HG02981 (cell line): ENCODE measurements around the gene TULP1.
"Not testable (repeated sequence)": the region's sequence is repeated elsewhere in the genome, so short reads cannot be mapped to it uniquely, and the experiment has no call there.

Source experiments
- ATAC-seq: cut with Tn5 transposase; IDR thresholded peaks from one replicate; pipeline ENCODE4 v1.9.1; 2021; ENCODE audit warnings: mild to moderate bottlenecking, moderate library complexity; ENCODE audit not compliant: unreplicated experiment

TULP1 gene

DNA sequence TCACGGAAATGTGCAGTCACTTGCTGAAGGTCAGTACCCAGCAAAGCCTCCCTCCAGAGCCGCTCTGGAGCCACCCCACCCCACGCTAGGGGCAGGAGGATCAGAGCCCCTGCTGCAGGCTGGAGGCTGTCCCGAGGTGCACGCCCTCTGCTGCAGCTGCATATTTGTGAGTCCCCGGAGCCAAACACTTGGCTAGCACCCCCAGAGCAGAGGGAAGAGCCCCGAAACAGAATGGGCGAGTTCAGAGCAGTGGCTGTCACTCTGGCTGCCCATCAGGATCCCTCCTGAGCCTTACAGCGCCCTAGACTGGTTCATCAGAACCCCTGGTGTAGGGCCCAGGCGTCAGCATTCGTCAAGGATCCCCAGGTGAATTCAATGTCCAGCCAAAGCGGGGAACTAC lies 9.5 kb upstream of the TULP1 start:
- ATAC-seq = no peak

DNA sequence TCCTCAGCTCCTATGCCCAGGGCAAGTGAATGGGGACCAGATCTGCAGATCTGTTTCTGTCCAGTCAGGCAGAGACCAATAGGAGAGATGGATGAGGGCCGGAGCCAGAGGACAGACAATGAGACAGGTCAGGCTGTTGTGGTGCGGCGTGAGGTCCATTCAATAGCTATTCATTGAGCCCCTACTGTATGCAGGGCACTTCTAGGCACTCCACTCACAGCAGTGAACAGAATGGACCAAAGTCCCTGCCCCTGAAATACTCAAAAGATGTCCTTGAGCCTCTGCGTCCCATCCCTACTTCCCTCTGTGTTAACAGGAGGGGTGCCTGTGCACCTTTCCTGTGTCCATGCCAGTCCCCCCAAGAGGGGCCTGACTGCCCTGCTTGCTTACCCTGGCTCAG lies 8.5 kb upstream of the TULP1 start:
- ATAC-seq = no peak

DNA sequence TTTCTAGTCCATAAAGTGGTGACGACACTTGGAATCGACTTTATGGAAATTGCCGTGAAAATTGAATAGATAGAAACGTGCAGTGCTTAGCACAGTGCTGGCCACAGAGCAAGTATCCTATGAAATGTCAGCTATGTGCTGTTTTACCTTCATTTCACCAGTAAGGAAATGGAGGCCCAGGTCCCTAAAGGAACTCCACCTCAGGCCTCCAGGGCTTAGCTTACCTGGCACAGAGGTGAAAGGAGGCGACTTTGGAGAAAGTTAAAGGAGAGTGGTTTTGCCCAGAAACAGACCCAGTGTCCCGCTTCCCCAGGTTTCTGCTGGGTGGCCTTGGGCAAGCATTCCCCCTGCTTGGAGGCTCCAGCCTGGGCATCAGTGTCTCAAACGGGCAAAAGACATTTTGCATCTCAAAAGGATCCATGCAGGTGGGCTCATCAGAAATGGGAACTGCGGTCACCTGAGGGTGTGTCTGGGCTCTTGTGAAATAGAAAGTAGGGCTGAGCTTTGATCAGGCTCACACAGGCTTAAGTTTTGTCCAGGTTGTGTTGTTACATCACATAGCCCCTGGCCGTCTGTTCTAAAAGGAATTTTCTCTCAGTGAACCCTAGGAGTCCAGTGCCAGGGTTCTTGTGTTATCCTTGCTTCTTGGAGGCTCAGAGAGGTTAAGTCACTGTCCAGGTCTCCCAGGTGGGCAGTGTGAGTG lies 6.8 kb upstream of the TULP1 start:
- ATAC-seq = no peak

DNA sequence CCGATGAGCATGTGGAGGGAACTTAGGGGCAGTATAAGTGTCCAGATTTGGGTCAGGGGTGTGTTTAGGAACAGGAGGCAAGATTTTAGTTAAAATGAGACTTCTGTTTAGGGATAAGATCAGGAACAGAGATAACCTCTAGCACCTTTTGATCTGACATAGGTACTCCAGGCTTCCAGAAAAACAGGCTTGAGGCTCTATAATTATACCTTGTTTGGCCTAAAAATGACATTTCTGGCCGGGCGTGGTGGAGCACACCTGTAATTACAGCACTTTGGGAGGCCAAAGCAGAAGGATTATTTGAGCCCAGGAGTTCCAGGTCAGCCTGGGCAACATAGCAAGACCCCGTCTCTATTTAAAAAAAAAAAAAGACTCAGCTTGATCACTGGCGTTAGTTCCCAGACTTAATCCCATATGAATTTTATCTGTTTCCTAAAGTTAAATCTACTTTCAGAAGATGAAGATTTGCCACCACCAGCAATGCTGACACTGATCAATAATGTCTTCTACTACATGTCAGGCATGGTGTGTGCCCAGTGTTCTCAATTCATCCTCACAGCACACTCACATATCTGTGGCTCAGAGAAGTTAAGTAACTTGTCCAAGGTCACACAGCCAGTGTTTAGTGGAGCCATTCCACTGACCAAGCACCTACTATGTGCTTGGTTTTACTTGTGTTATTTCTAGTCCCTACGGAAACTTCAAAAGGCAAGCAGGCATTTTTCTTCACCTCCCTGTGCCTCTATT lies 6.0 kb upstream of the TULP1 start:
- ATAC-seq = no peak

DNA sequence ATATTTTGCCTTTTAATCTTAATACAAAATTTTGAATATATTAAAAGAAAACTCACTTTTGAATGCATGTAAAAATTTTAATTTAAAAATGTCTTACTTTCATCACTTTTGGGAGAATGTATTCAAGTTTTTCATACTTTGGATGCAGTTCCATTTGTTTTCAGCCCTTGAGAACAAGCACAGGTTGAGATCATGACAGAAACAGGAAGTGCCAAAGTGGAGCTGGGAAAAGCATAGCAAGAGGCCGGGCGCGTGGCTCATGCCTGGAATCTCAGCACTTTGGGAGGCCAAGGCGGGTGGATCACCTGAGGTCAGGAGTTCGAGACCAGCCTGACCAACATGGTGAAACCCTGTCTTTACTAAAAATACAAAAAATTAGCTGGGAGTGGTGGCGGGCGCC lies 5.3 kb upstream of the TULP1 start:
- ATAC-seq = not testable (repeated sequence)

DNA sequence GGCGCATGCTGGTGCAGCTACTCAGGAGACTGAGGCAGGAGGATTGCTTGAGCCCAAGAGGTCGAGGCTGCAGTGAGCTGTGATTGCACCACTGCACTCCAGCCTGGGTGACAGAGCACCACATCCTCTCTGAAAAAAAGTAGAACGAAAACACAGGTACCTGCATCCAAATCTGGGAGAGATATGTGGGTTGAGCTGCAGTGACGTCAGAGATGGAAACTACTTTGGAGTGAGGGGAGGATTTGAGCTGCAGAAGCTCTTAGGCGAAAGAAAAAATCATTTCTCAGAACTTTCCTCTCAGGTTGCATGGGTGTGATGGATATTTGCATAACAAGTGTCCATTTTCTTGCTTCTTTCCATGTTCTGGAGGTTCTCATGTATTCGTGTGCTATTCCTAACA lies 4.0 kb upstream of the TULP1 start:
- no peak for ATAC-seq

DNA sequence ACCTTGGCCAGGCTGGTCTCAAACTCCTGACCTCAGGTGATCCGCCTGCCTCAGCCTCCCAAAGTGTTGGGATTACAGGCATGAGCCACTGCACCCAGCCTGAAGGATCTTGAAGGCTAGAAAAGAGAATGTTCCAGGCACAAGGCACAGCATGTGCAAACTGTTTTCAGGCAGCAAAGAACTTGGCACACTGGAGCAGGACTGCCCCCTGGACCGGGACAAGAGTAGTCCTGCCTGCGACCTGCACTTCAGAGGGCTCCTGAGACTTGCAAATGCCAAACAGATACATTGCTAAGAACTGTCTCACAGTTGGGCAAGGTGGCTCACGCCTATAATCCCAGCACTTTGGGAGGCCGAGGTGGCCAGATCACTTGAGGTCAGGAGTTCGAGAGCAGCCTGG lies 3.2 kb upstream of the TULP1 start:
- not testable (repeated sequence) for ATAC-seq

DNA sequence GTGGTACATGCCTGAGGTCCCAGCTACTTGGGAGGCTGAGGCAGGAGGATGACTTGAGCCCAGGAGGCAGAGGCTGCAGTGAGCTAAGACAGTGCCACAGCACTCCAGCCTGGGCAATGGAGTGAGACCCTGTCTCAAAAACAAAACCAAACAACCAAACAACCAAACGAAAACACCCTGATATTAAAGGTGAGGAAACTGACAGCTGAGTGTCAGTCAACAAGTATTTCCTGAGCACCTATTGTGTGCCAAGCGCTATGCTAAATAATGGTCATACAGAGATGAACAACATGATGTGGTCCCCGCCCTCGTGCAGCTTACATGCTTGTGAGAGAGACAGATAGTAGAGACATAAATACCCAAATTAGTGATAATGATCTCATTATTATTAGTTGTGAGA lies 1.9 kb upstream of the TULP1 start:
- no peak for ATAC-seq

DNA sequence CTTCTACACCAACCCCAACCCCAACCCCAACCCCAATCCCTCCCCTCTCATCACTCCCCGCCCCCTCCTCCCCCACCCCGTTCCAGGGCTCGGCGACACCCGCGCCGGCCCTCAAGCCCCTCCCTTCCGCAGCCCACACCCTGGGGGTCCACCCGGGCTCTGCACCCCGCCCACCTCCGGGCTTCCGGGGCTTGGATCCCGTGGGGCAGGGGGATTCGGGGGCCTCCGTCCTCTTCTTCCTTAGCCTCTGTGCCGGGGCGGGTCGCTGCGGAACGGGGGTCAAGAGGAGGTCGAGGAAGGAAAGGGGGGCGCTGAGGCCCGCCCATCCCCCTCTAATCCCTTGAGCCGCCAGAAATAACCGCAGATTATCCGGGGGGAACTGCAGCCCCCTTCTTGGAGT lies 690 bp downstream of the TULP1 start:
- no peak for ATAC-seq

DNA sequence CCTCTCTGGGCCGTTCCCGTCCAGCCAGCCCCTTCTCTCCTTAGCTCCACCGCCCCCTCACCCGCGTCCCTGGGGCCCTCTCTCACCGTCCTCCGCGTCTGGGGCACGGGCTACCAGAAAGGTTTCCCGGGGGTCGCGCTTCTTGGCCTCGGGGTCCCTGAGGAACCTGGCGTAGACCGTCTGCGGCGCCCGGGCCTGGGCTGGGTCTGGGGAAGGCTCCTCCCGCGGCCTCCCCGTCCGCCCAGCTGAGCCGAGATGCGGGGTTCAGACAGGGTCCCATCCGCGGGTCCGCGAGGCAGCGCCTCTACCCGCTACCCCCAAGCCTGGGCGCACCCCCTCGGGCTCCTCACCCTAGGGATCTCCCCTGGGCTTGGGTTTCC lies 1.1 kb downstream of the TULP1 start:
- ATAC-seq = no peak

DNA sequence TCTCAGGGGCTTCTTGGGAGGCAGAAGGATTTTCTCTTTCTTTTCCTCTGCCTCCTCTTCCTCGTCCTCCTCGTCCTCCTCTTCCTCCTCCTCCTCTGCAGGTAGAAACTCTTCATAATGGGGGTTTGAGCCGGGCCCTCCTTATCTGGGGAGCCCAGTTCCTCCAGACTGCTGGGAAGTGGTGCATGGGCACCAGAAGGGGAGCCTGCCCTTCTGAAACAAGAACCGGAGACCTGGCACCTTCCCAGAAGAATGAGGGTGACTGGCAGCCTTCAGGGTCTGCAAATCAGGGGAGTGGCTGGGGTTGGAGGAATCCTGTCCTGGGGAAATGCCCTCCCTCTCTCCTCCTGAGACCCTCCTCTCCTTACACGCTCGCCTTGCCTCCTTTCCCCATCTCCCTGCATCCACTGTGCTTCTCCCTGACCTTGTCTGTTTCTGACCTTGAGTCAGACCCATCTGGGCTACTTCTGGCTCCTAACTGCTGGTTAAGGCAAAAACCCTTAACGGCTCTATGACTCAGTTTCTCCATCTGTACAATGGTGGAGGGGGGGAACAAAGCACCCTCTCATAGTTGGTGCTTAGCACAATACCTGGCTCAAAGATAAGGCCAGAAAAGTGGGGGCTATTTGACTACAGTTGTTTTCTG lies 1.7 kb downstream of the TULP1 start:
- no peak for ATAC-seq

DNA sequence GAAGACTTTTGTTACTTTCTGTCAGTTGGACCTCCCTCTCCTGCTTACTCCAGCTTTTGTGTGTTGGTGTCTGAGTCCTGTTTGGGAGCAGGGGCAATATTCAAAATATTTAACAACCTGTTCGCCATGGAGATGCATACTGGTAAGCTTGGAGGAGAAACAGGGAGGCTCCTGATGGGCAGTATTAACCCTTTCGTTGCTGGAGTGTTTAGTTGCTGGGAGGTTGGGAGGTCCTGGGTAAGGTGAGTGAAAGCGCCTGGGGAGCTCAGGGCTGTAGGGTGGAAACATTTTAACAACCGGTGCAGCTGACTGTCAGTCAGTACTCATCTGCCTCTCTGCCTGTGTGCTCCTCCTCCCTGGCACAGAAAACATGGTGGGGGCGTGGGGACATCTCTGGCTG lies 4.2 kb downstream of the TULP1 start:
- ATAC-seq = no peak

DNA sequence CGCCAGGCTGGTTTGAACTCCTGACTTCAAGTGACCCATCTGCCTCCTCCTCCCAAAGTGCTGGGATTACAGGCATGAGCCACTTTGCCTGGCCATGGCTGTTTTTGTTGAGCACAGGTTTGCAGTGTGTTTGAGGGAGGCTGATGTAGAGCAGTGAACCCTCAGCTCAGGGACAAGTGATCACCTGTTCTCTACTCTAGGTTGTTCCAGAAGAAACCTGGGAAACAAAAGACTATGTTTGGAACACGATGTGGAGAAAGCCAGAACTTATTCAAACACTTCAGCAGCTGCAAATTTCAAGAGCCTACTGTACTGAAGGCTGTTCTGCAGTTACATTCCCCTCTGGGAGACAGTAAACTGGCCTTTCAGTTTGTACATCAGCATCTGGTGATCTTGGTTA lies 4.7 kb downstream of the TULP1 start:
- no peak for ATAC-seq

DNA sequence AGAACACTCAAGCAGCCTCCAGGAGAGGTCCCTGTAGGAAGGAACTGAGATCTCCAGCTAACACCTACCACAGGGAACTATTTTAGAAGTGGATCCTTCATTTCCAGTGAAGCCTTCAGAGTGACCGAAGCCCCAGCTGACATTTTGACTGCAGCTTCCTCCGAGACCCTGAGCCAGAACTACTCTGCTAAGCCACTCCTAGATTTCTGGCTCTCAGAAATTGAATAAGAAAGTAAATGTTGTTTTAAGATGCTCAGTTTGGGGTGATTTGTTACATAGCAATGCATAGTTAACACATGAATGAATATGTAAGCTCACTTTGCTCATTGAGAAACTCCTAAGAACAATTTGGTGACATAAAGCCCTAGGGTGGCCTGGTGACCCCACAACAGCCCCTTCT lies 5.5 kb downstream of the TULP1 start:
- ATAC-seq = no peak

DNA sequence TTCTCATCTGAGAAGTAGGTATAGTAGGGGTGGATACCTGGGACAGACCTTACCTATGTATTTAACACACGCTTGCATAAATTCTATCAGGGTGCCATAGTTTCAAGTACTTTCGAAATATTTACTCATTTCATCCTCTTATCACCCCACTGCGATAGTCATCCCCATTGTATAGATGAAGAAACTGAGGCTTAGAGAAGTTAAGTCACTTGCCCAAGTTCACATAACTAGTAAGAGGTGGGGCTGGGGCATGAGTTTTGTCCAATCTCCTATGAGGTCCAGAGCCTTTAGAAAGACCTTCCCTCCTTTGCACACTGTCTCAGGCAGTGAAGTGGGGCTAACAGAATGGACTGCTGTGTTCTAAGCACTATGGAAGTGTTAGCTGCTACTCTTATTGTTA lies 6.2 kb downstream of the TULP1 start:
- ATAC-seq = no peak

DNA sequence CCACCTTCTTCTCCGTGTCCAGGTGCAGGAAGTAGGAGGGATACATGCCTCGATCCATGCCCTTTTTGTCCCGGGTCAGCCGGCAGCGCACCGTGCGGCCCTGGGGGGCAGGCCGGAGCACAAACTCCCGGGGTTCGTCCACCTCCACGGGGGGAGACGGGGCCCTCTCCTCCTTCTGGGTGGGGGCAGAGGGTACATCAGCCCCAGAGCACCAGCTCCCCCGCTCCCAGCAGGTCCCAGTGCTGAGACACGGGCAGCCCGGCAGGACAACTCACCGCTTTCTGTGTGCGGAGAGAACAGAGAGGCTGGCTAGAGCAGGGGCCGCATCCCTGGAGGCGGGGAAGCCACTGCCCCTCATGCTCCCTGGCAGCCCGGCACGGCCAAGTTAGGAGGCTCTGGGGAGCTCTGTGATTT lies 6.7 kb downstream of the TULP1 start:
- ATAC-seq = no peak

DNA sequence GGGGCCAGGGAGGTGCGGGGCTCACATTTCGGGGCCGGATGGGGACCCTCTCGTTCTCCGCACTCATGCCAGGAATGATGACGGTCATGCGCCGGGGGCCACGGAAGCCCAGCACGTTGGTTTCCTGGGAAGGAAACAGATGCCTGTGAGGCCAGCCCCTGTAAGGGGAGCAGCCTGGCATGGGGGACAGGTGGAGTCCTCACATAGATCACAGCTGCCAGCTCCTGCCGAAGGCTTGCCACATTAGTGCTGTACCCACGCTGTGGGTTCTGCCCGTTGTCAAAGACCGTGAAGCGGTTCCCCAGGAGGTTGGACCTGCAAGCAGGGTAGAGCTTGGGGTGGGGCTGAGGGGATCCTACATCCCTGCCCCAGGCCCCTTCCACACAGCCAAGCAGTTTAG lies 9.2 kb downstream of the TULP1 start:
- no peak for ATAC-seq

DNA sequence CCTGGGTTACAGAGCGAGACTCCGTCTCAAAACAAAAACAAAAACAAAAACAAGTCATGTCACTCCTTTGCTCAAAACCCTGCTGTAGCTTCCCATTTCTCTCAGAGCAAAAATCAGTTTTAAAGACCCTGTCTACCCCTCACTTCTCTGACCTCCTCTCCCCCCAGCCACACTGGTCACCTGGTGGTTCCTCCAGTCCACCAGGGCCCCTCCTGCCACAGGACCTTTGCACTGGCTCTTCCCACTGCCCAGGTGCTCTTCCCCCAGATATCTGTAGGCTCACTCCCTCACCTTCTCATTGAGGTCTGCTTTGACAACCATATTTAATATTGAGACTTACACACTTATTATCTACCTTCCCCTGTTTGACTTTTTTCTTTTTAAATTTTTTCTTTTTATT lies 10.9 kb downstream of the TULP1 start:
- ATAC-seq = no peak

DNA sequence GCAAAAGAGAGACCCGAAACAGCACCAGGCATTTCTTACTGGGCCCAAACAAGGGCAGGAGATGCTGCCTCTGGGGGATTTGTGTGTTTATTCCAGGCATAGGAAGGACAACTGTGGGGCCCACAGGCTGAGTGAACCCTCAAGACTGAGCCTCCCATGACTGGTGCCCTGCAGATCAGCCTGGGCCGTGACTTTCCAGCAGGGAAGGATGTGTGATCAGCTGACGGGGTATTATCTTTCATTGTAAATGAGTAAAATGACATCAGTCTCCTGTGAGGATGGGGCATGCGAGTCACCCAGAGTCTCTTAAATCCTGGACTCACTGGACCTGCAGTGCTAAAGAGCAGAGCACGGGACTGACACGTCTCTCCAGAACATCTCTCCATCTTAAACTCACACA lies 11.9 kb downstream of the TULP1 start:
- ATAC-seq = no peak

DNA sequence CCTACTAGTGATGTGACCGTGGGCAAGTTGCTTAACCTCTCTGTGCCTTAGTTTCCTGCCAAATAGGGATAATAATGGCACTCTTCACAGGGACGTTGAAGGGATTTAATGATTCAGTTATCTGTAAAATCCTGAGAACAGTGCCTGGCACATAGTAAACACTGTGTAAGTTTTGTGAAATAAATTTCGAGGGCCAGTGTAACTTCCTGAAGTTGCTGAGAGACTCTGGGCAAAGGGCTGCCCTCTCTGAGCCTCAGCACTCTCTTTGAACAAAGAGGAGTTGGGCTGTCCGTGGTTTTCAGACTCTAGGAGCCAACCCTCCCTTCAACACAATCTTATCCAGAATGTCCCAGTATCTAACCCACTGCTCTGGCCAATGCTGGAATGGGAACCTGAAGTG lies 13.3 kb downstream of the TULP1 start:
- no peak for ATAC-seq

DNA sequence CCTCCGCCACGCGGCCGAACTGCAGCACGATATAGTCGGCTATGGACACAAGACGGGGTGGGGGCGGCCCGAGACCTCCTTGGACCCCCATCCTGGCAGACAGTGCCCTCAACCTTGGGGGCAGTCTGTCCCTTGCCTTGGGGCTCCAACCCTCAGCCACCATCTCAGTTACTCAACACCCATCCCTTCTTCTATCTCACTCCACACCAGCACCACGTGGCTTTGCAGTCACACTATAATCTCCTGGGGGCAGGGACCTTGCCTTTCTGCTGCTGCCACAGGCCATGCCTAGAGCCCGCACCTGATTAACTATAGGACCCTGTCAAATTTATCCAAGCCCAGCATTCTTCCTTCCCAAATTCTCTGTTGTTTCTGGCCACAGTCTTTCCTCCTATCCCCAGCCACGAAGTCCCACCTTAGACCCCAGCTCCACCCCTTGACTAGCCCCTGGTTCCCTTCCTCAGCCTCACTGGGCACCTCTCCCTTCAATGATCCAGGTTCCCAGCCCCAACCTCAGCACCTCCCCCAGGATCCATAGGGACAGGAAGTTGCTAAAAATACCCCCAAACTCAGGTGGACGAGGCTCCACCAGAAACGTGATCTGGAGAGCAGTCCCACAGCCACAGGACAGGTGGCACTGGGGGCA lies 14.2 kb downstream of the TULP1 start:
- no peak for ATAC-seq
